HEK293 (cell line): ENCODE measurements around the gene CENPS.

ENCODE experiments used
- CTCF ChIA-PET: fragments of 350-600 bp; formaldehyde crosslinking; extraction: SDS; loops from one replicate; lab custom pipeline; 2021; ENCODE audit warnings: antibody characterized with exemption; lab: Yijun Ruan, JAX
- POLR2A ChIA-PET: fragments of 300-600 bp; formaldehyde crosslinking; extraction: SDS; loops from one replicate; lab custom pipeline; 2020; ENCODE audit warnings: antibody characterized with exemption, inconsistent platforms; lab: Yijun Ruan, JAX
- H3K27ac ChIP-seq: fragments of 200-500 bp; sonication (Bioruptor generic); 2 replicates; pipeline ENCODE4 v1.5.1; 2014; ENCODE audit warnings: low read depth, low read length, control low read depth, inconsistent platforms; ENCODE audit errors: extremely low read depth
- H3K36me3 ChIP-seq, 2 experiments: fragments of 200-500 bp in 1 of 2; sonication (Bioruptor generic) in 1 of 2; 1 replicate in 1 of 2; 2 replicates in 1 of 2; pipeline ENCODE4 v1.5.1; 2014 to 2017; ENCODE audit warnings: inconsistent platforms in 2 of 2, low read length in 2 of 2; ENCODE audit not compliant: control insufficient read depth in 2 of 2, insufficient read depth in 1 of 2
- H3K4me1 ChIP-seq: fragments of 200-500 bp; sonication (Bioruptor generic); 2 replicates; pipeline ENCODE4 v1.5.1; 2014; ENCODE audit warnings: mild to moderate bottlenecking, low read length, inconsistent platforms; ENCODE audit not compliant: control insufficient read depth, insufficient read depth
- H3K4me3 ChIP-seq: 2 replicates; pipeline ENCODE4 v1.5.1; 2011; ENCODE audit warnings: low read depth, mild to moderate bottlenecking, control low read depth, low read length, moderate library complexity
- H3K9me3 ChIP-seq: fragments of 200-500 bp; sonication (Bioruptor generic); 2 replicates; pipeline ENCODE4 v1.5.1; 2014; ENCODE audit warnings: low read depth, low read length, inconsistent platforms; ENCODE audit not compliant: control insufficient read depth, insufficient read depth
- BCL6B ChIP-seq: fragments of 450-650 bp; formaldehyde crosslinking; IDR thresholded peaks from 2 replicates; pipeline ENCODE4 v1.5.1; 2017; ENCODE audit warnings: missing biosample characterization, missing genetic modification characterization
- GLI2 ChIP-seq: fragments of 450-650 bp; formaldehyde crosslinking; IDR thresholded peaks from 2 replicates; pipeline ENCODE4; 2017; ENCODE audit warnings: missing biosample characterization, missing genetic modification characterization, low read depth, borderline replicate concordance
- HOXC10 ChIP-seq: sonication (generic); formaldehyde crosslinking; IDR thresholded peaks from 2 replicates; pipeline ENCODE4 v1.8.1; 2023; ENCODE audit warnings: mild to moderate bottlenecking, missing genetic modification reagents
- RBAK ChIP-seq: fragments of 450-650 bp; formaldehyde crosslinking; IDR thresholded peaks from 2 replicates; pipeline ENCODE4 v1.5.1; 2016; ENCODE audit warnings: missing biosample characterization, missing genetic modification characterization
- ZBTB1 ChIP-seq: fragments of 450-650 bp; formaldehyde crosslinking; IDR thresholded peaks from 2 replicates; pipeline ENCODE4 v1.5.1; 2016; ENCODE audit warnings: missing biosample characterization, missing genetic modification characterization
- ZFP37 ChIP-seq: fragments of 450-650 bp; formaldehyde crosslinking; IDR thresholded peaks from 2 replicates; pipeline ENCODE4 v1.5.1; 2016; ENCODE audit warnings: missing biosample characterization, missing genetic modification characterization
- ZNF16 ChIP-seq: fragments of 450-650 bp; formaldehyde crosslinking; IDR thresholded peaks from 2 replicates; pipeline ENCODE4 v1.5.1; 2016; ENCODE audit warnings: low read depth, missing biosample characterization, missing genetic modification characterization
- ZNF184 ChIP-seq: fragments of 450-650 bp; IDR thresholded peaks from 2 replicates; pipeline ENCODE4 v1.5.1; 2018; ENCODE audit warnings: missing biosample characterization, mild to moderate bottlenecking, missing genetic modification characterization
- ZNF214 ChIP-seq: fragments of 450-650 bp; formaldehyde crosslinking; IDR thresholded peaks from 2 replicates; pipeline ENCODE4 v1.5.1; 2017; ENCODE audit warnings: missing biosample characterization, mild to moderate bottlenecking, missing genetic modification characterization, borderline replicate concordance
- ZNF354C ChIP-seq: fragments of 450-650 bp; formaldehyde crosslinking; IDR thresholded peaks from 2 replicates; pipeline ENCODE4 v1.5.1; 2016; ENCODE audit warnings: missing biosample characterization, missing genetic modification characterization, low read depth, borderline replicate concordance
- ZNF404 ChIP-seq: fragments of 450-650 bp; formaldehyde crosslinking; IDR thresholded peaks from 2 replicates; pipeline ENCODE4 v1.5.1; 2017; ENCODE audit warnings: missing biosample characterization, missing genetic modification characterization
- ZNF423 ChIP-seq: fragments of 450-650 bp; formaldehyde crosslinking; IDR thresholded peaks from 2 replicates; pipeline ENCODE4 v1.5.1; 2016; ENCODE audit warnings: missing biosample characterization, missing genetic modification characterization
- ZNF48 ChIP-seq: fragments of 450-650 bp; formaldehyde crosslinking; IDR thresholded peaks from 2 replicates; pipeline ENCODE4 v1.5.1; 2016; ENCODE audit warnings: missing biosample characterization, missing genetic modification characterization
- ZNF510 ChIP-seq: fragments of 450-650 bp; formaldehyde crosslinking; IDR thresholded peaks from 2 replicates; pipeline ENCODE4 v1.5.1; 2018; ENCODE audit warnings: mild to moderate bottlenecking, missing genetic modification characterization, missing biosample characterization; ENCODE audit not compliant: insufficient replicate concordance
- ZNF513 ChIP-seq: fragments of 450-650 bp; IDR thresholded peaks from 2 replicates; pipeline ENCODE4 v1.5.1; 2018; ENCODE audit warnings: missing biosample characterization, missing genetic modification characterization
- ZNF518A ChIP-seq: fragments of 450-650 bp; formaldehyde crosslinking; conservative IDR thresholded peaks from 2 replicates; pipeline ENCODE4 v1.5.1; 2016; ENCODE audit warnings: low read depth, missing biosample characterization, missing genetic modification characterization
- ZNF529 ChIP-seq: fragments of 450-650 bp; formaldehyde crosslinking; IDR thresholded peaks from 2 replicates; pipeline ENCODE4 v1.5.1; 2017; ENCODE audit warnings: missing genetic modification characterization, missing biosample characterization; ENCODE audit not compliant: insufficient replicate concordance
- ZNF664 ChIP-seq: fragments of 450-650 bp; formaldehyde crosslinking; IDR thresholded peaks from 2 replicates; pipeline ENCODE4 v1.5.1; 2016; ENCODE audit warnings: missing biosample characterization, missing genetic modification characterization
- ZNF701 ChIP-seq: fragments of 450-650 bp; formaldehyde crosslinking; IDR thresholded peaks from 2 replicates; pipeline ENCODE4 v1.5.1; 2016; ENCODE audit warnings: missing biosample characterization, missing genetic modification characterization
- ZSCAN5A ChIP-seq: fragments of 450-650 bp; formaldehyde crosslinking; IDR thresholded peaks from 2 replicates; pipeline ENCODE4 v1.5.1; 2016; ENCODE audit warnings: missing biosample characterization, missing genetic modification characterization
- TF ChIP-seq, protein P1 (sequence below): fragments of 450-650 bp; formaldehyde crosslinking; IDR thresholded peaks from 2 replicates; pipeline ENCODE4 v1.5.0; 2017; ENCODE audit warnings: missing biosample characterization, missing genetic modification characterization, borderline replicate concordance
- TF ChIP-seq, protein P2 (sequence below): fragments of 450-650 bp; formaldehyde crosslinking; IDR thresholded peaks from 2 replicates; pipeline ENCODE4 v1.5.1; 2016; ENCODE audit warnings: missing biosample characterization, missing genetic modification characterization

Gene CENPS

DNA sequence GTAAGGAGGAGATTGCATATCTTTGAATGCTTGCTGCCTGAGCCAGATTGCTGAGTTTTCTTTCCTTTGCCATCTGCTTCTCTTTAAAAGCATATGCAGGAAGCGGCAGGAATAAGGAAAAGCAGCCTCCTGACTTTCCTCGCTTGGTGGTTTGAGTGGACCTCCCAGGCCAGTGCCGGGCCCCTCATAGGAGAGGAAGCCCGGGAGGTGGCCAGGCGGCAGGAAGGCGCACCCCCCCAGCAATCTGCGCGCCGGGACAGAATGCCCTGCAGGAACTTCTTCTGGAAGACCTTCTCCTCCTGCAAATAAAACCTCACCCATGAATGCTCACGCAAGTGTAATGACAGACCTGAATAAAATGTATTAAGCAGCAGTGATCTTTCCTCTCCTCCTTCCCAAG is 21.1 kb downstream of the CENPS start:
- Histone ChIP-seq H3K4me3 (no peak overlapping the region), H3K9me3 (no peaks in the 10 kb centered on the region), H3K36me3 (peaks cover 0 to 19% of the 10 kb centered on the region in 2 experiments; a peak in 2 of 3 replicates), H3K4me1 (no peaks in the 10 kb centered on the region)
- CTCF ChIA-PET = interaction anchor here (0.7 to 1.5 kb wide), 3 partner anchors 21 to 47 kb away, joined by 6 to 12 read pairs (median 8); partner anchors contain the start of gene CENPS
- POLR2A ChIA-PET = no interaction called here
- TF ChIP-seq ZNF510 (no peak), ZNF214 (tag by site-specific recombination) (no peak), ZNF513 (no peak), ZNF16 (tag by site-specific recombination) (no peak), HOXC10 (CRISPR knock-in tag) (no peak), ZNF48 (no peak), ZNF423 (tag by site-specific recombination) (no peak), ZNF701 (tag by site-specific recombination) (no peak)
- TF ChIP-seq, protein P1, sequence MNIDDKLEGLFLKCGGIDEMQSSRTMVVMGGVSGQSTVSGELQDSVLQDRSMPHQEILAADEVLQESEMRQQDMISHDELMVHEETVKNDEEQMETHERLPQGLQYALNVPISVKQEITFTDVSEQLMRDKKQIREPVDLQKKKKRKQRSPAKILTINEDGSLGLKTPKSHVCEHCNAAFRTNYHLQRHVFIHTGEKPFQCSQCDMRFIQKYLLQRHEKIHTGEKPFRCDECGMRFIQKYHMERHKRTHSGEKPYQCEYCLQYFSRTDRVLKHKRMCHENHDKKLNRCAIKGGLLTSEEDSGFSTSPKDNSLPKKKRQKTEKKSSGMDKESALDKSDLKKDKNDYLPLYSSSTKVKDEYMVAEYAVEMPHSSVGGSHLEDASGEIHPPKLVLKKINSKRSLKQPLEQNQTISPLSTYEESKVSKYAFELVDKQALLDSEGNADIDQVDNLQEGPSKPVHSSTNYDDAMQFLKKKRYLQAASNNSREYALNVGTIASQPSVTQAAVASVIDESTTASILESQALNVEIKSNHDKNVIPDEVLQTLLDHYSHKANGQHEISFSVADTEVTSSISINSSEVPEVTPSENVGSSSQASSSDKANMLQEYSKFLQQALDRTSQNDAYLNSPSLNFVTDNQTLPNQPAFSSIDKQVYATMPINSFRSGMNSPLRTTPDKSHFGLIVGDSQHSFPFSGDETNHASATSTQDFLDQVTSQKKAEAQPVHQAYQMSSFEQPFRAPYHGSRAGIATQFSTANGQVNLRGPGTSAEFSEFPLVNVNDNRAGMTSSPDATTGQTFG (tag by site-specific recombination) = no peak
- TF ChIP-seq, protein P2, sequence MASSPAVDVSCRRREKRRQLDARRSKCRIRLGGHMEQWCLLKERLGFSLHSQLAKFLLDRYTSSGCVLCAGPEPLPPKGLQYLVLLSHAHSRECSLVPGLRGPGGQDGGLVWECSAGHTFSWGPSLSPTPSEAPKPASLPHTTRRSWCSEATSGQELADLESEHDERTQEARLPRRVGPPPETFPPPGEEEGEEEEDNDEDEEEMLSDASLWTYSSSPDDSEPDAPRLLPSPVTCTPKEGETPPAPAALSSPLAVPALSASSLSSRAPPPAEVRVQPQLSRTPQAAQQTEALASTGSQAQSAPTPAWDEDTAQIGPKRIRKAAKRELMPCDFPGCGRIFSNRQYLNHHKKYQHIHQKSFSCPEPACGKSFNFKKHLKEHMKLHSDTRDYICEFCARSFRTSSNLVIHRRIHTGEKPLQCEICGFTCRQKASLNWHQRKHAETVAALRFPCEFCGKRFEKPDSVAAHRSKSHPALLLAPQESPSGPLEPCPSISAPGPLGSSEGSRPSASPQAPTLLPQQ (tag by site-specific recombination) = no peak
- TF ChIP-seq, all 188 proteins: peak for 0
- H3K27ac ChIP-seq = no peak overlapping the region

GRCh38 chr1:10456048-10456447 is 25.8 kb downstream of the CENPS start:
- Histone ChIP-seq H3K4me3 (no peak overlapping the region), H3K9me3 (no peaks in the 10 kb centered on the region), H3K27ac (no peak overlapping the region), H3K36me3 (peaks cover 14 to 31% of the 10 kb centered on the region in 2 experiments; a peak in 2 of 3 replicates), H3K4me1 (peaks cover 4% of the 10 kb centered on the region; the same call in 1 of the 2 replicates)
- CTCF ChIA-PET = interaction anchor here (0.7 to 1.2 kb wide), 3 partner anchors 12 to 712 kb away, joined by 3 read pairs; no protein-coding TSS in a partner anchor
- POLR2A ChIA-PET = interaction anchor here (0.6 to 0.7 kb wide), 4 partner anchors 38 to 970 kb away, joined by 3 to 8 read pairs (median 4); no protein-coding TSS in a partner anchor
- TF ChIP-seq ZNF518A (tag by site-specific recombination) (no peak), ZNF354C (tag by site-specific recombination) (no peak), BCL6B (no peak), RBAK (no peak), ZFP37 (tag by site-specific recombination) (no peak), ZSCAN5A (no peak), ZNF529 (tag by site-specific recombination) (no peak), ZNF664 (tag by site-specific recombination) (no peak), ZBTB1 (tag by site-specific recombination) (no peak), ZNF404 (tag by site-specific recombination) (no peak), ZNF184 (no peak), GLI2 (tag by site-specific recombination) (no peak)
